OCI-M1 (cell line): Measurements from ENCODE around the gene TEX10.
"Not testable (repeated sequence)": the region's sequence is repeated elsewhere in the genome, so short reads cannot be mapped to it uniquely, and the experiment has no call there.

Experiments used
- DNase-seq: peaks from one replicate; lab custom pipeline; 2025; lab: John Stamatoyannopoulos, UW

Gene TEX10

GRCh38 chr9:100352727-100353505, at the start of gene TEX10:
Gene TEX10, minus strand, starts transcription at chr9:100352942. Its CDS starts 3,579 bp downstream, at chr9:100349363.
- peak; percentile 93 for DNase-seq

- DNase-seq, result no peak
Observed at GRCh38 chr9:100401042-100401441, 48.3 kb upstream of the TEX10 start.

- DNase-seq, result peak; percentile 78
Observed at GRCh38 chr9:100397529-100398266, 45.0 kb upstream of the TEX10 start.

- DNase-seq, result no peak
Observed at GRCh38 chr9:100396769-100397168, 44.0 kb upstream of the TEX10 start.

GRCh38 chr9:100394816-100395215, 42.1 kb upstream of the TEX10 start:
- no peak for DNase-seq

- DNase-seq, result no peak
Observed at GRCh38 chr9:100394032-100394695, 41.4 kb upstream of the TEX10 start.

- not testable (repeated sequence) for DNase-seq
Observed at GRCh38 chr9:100392989-100393388, 40.2 kb upstream of the TEX10 start.

- no peak for DNase-seq
Observed at GRCh38 chr9:100379862-100380261, 27.1 kb upstream of the TEX10 start.

- DNase-seq, result no peak
Observed at GRCh38 chr9:100377015-100377414, 24.3 kb upstream of the TEX10 start.

GRCh38 chr9:100375658-100376057, 22.9 kb upstream of the TEX10 start:
- no peak for DNase-seq

GRCh38 chr9:100372648-100373047, 19.9 kb upstream of the TEX10 start:
- no peak for DNase-seq

GRCh38 chr9:100370064-100370723, 17.5 kb upstream of the TEX10 start:
- DNase-seq, result no peak

- DNase-seq, result no peak
Observed at GRCh38 chr9:100368672-100369071, 15.9 kb upstream of the TEX10 start.

GRCh38 chr9:100366121-100366520, 13.4 kb upstream of the TEX10 start:
- DNase-seq, result peak; percentile 21

- no peak for DNase-seq
Observed at GRCh38 chr9:100364013-100364412, 11.3 kb upstream of the TEX10 start.

GRCh38 chr9:100359057-100359456, 6.3 kb upstream of the TEX10 start:
- no peak for DNase-seq

GRCh38 chr9:100357501-100357900, 4.8 kb upstream of the TEX10 start:
- peak; percentile 85 for DNase-seq

GRCh38 chr9:100355561-100355960, 2.8 kb upstream of the TEX10 start:
- DNase-seq, result no peak

GRCh38 chr9:100354121-100354800, 1.5 kb upstream of the TEX10 start:
- DNase-seq, result peak; percentile 38

- peak; percentile 54 for DNase-seq
Observed at GRCh38 chr9:100352201-100352726, 478 bp downstream of the TEX10 start.

GRCh38 chr9:100351508-100351907, 1.2 kb downstream of the TEX10 start:
- DNase-seq, result peak; percentile 45
